ENCODE results near the gene ZNF593OS. TPM values are rescaled to one million over a fixed set of nuclear protein-coding genes. Genes with fewer than 3 reads are reported as not detected.

ZNF593OS gene
- total and polyA plus RNA-seq, 10 of the 15 experiments (the other 5 are each of a cell fraction or from before 2014, with no cell fraction given) = 0.16 to 1.7 (median 0.59) TPM; not detected in 6

- TF ChIP-seq E2F8 (IDR thresholded peaks at IDR 0.05; ENCODE audit: low read depth, partially characterized antibody) (no peak), MLLT1 (IDR thresholded peaks at IDR 0.05) (no peak), MYB (IDR thresholded peaks at IDR 0.05; ENCODE audit: borderline replicate concordance, low read depth, low read length) (no peak), GATAD2B (conservative IDR thresholded peaks at IDR 0.05; ENCODE audit: low read depth) (no peak), ZNF24 (IDR thresholded peaks at IDR 0.05) (no peak), NFYA (IDR thresholded peaks at IDR 0.05; ENCODE audit: borderline replicate concordance, low read depth, low read length) (no peak), TARDBP (IDR thresholded peaks at IDR 0.05; ENCODE audit: borderline replicate concordance) (no peak), CBX3 (IDR thresholded peaks at IDR 0.05; ENCODE audit: borderline replicate concordance, low read depth) (no peak), NFYB (IDR thresholded peaks at IDR 0.05; ENCODE audit: insufficient read depth, low read depth, low read length) (no peak), YBX1 (IDR thresholded peaks at IDR 0.05) (no peak), RFX5 (IDR thresholded peaks at IDR 0.05; ENCODE audit: low read depth, low read length) (no peak)
- DNase-seq (ENCODE audit: low read depth, low spot score) (no peak), ATAC-seq (no peak), FAIRE-seq (no peak)
- BruUV-seq (replicated peaks) = no TSS peak
- no peak overlapping the region for H3K4me2 ChIP-seq (ENCODE audit: control insufficient read depth, insufficient read depth)
- no peak overlapping the region for H3K4me3 ChIP-seq
- whole genome bisulfite sequencing (ENCODE audit: insufficient coverage, insufficient replicate concordance, low lambda C conversion rate, missing lambda C conversion rate) = 0% methylated on average over 6 of the region's 6 CpGs
- H3K27me3 ChIP-seq (replicated peaks in 1 of 2; ENCODE audit: control insufficient read depth in 2 of 2, insufficient read depth in 2 of 2, low read length in 1 of 2) = no peaks in the 10 kb centered on the region; a peak in 2 of 4 replicates
- no peaks in the 10 kb centered on the region for H3K36me3 ChIP-seq (ENCODE audit: control insufficient read depth in 2 of 2, insufficient read depth in 2 of 2, low read length in 1 of 2)
- H2AFZ ChIP-seq (ENCODE audit: control insufficient read depth, low read depth, low read length) = no peak overlapping the region
- ChIA-PET CTCF (interaction anchor here (0.6 to 8.7 kb wide), 15 partner anchors 14 to 251 kb away, joined by 3 to 235 read pairs (median 8); partner anchors contain the start of genes PDIK1L and ZNF593), SMC1A (ENCODE audit: uncharacterized antibody, unreplicated experiment) (interaction anchor here (0.8 to 7.9 kb wide), 11 partner anchors 10 to 269 kb away, joined by 3 to 131 read pairs (median 4); partner anchors contain the start of gene SH3BGRL3), POLR2A (no interaction called here), RAD21 (ENCODE audit: unreplicated experiment) (interaction anchor here (0.7 to 5.4 kb wide), 5 partner anchors 8 to 43 kb away, joined by 3 to 110 read pairs (median 18); no protein-coding TSS in a partner anchor)
- in situ Hi-C loops (cut with MboI) (loop anchor here (5.0 kb wide), 1 partner anchor 39 kb away; no protein-coding TSS in a partner anchor), intact Hi-C loops (cut with micrococcal nuclease; ENCODE audit: unreplicated experiment) (loop anchor here (1.0 to 5.0 kb wide), 2 partner anchors 41 to 109 kb away; no protein-coding TSS in a partner anchor)
- no peaks in the 10 kb centered on the region for H3K79me2 ChIP-seq (ENCODE audit: control insufficient read depth, insufficient read depth, low read length)
- no peak overlapping the region for H3K27ac ChIP-seq (ENCODE audit: control insufficient read depth, insufficient read depth)
- H4K20me1 ChIP-seq (ENCODE audit: control insufficient read depth, insufficient read depth) = no peaks in the 10 kb centered on the region
- no peaks in the 10 kb centered on the region for H3K4me1 ChIP-seq (ENCODE audit: control insufficient read depth, insufficient read depth, low read length)
- H3K9me3 ChIP-seq (replicated peaks; ENCODE audit: control insufficient read depth, insufficient read depth, low read length) = no peaks in the 10 kb centered on the region
- no peak overlapping the region for H3K9ac ChIP-seq (ENCODE audit: control insufficient read depth, insufficient read depth, low read length)
Observed at GRCh38 chr1:26145960-26146294, 25.7 kb downstream of the ZNF593OS start.

Data from GM12878 (cell line).